Stomach (tissue), 4 donors: ENCODE data around the gene GRB10.

Source experiments
- EP300 ChIP-seq: sonication (generic); formaldehyde crosslinking; IDR thresholded peaks from one replicate; pipeline ENCODE4 v1.6.1; 2017; ENCODE audit warnings: antibody characterized with exemption
- POLR2A ChIP-seq, 4 donors: fragments of 450-650 bp; IDR thresholded peaks; one replicate each; pipeline ENCODE4 v1.6.1; 2016; ENCODE audit warnings: antibody characterized with exemption in 4 of 4, control low read depth in 2 of 4, mild to moderate bottlenecking in 1 of 4, moderate library complexity in 1 of 4
- TF ChIP-seq, protein P1 (sequence below), 7 experiments: fragments of 450-650 bp in 4 of 7; fragments of 200-600 bp in 3 of 7; sonication (generic) in 3 of 7; IDR thresholded peaks; one replicate each; pipeline ENCODE4 v1.5.1; 2016 to 2019; ENCODE audit warnings: antibody characterized with exemption in 7 of 7, control low read depth in 2 of 7, mild to moderate bottlenecking in 1 of 7

DNA sequence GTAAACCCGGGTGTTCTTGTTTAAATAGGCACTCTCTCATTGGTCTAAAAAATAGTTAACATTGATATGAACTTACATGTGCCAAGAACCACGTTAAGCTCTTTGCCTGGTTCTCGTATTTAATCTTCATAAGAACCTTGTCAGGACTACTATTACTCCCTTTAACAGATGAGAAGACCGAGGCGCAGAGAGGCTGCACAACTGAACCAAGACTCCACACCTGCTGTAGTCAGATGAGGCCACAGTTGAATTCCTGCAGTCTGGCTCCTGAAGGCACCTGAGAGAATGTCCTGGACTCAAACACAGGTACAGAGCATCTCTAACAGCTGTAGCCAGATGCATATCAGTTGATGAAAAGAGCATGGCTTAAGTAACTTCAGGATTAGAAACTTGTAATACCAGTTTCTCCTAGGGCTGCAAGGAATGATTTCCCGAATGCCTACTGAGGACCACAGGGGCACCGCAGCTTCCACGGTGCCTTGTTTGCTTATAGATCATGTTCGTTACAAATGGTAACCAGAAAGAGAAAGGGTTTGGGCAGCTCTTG is 227.0 kb downstream of the GRB10 start:
- no peak for TF ChIP-seq POLR2A (IDR thresholded peaks at IDR 0.05)
- TF ChIP-seq, protein P1, sequence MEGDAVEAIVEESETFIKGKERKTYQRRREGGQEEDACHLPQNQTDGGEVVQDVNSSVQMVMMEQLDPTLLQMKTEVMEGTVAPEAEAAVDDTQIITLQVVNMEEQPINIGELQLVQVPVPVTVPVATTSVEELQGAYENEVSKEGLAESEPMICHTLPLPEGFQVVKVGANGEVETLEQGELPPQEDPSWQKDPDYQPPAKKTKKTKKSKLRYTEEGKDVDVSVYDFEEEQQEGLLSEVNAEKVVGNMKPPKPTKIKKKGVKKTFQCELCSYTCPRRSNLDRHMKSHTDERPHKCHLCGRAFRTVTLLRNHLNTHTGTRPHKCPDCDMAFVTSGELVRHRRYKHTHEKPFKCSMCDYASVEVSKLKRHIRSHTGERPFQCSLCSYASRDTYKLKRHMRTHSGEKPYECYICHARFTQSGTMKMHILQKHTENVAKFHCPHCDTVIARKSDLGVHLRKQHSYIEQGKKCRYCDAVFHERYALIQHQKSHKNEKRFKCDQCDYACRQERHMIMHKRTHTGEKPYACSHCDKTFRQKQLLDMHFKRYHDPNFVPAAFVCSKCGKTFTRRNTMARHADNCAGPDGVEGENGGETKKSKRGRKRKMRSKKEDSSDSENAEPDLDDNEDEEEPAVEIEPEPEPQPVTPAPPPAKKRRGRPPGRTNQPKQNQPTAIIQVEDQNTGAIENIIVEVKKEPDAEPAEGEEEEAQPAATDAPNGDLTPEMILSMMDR (IDR thresholded peaks at IDR 0.05) = no peak
- TF ChIP-seq EP300 = no peak
